CD4-positive, alpha-beta memory T cell (primary cell): Measurements from ENCODE around the gene CEP55. TPM values are rescaled to one million over a fixed set of nuclear protein-coding genes. Genes with fewer than 3 reads are reported as not detected.

Experiments used
- CTCF ChIA-PET: fragments of 350-600 bp; sonication (Branson Sonifier 250); formaldehyde crosslinking; loops from one replicate; lab custom pipeline; 2021; ENCODE audit warnings: inconsistent platforms; ENCODE audit not compliant: partially characterized antibody; lab: Charles Lee
- POLR2A ChIA-PET: fragments of 350-600 bp; sonication (Branson Sonifier 250); formaldehyde crosslinking; loops from one replicate; lab custom pipeline; 2021; ENCODE audit not compliant: partially characterized antibody; lab: Charles Lee
- DNase-seq, 5 donors: peaks; one replicate each; pipeline versions ENCODE4 v3.0.0 to v3.0.0-alpha.2; 2020 to 2022; ENCODE audit warnings: mixed read lengths in 1 of 5
- H3K27ac ChIP-seq: one replicate; pipeline ENCODE4 v1.7.0; 2013; ENCODE audit warnings: low read depth, low read length
- H3K27me3 ChIP-seq: 2 replicates; pipeline ENCODE4 v1.7.0; 2013; ENCODE audit warnings: mild to moderate bottlenecking, low read length, moderate library complexity; ENCODE audit not compliant: insufficient read depth
- H3K36me3 ChIP-seq: 2 replicates; pipeline ENCODE4 v1.7.0; 2013; ENCODE audit warnings: mild to moderate bottlenecking, low read length, moderate library complexity; ENCODE audit not compliant: insufficient read depth
- H3K4me1 ChIP-seq: 2 replicates; pipeline ENCODE4 v1.7.0; 2013; ENCODE audit warnings: mild to moderate bottlenecking, low read length, moderate library complexity; ENCODE audit not compliant: insufficient read depth
- H3K4me3 ChIP-seq, 2 donors: one replicate each; pipeline ENCODE4 v1.7.0; 2013; ENCODE audit warnings: low read length in 2 of 2, mild to moderate bottlenecking in 1 of 2
- H3K9me3 ChIP-seq, 2 donors: one replicate each; pipeline ENCODE4 v1.7.0; 2013; ENCODE audit warnings: low read length in 2 of 2, control low read depth in 1 of 2; ENCODE audit not compliant: control insufficient read depth in 1 of 2
- H3K27ac Mint-ChIP-seq, 7 donors: one replicate each; pipeline ENCODE4 v1.8.0; 2020 to 2021; ENCODE audit warnings: mixed read lengths in 7 of 7, mild to moderate bottlenecking in 6 of 7, inconsistent platforms in 3 of 7, moderate library complexity in 3 of 7
- H3K27me3 Mint-ChIP-seq, 2 donors: one replicate each; pipeline ENCODE4 v1.8.0; 2020 to 2021; ENCODE audit warnings: mixed read lengths in 2 of 2
- H3K36me3 Mint-ChIP-seq, 2 donors: one replicate each; pipeline ENCODE4 v1.8.0; 2020 to 2021; ENCODE audit warnings: mixed read lengths in 2 of 2, inconsistent platforms in 1 of 2, mild to moderate bottlenecking in 1 of 2
- H3K4me1 Mint-ChIP-seq, 4 donors: one replicate each; pipeline ENCODE4 v1.8.0; 2020 to 2021; ENCODE audit warnings: mixed read lengths in 4 of 4, mild to moderate bottlenecking in 1 of 4
- H3K4me3 Mint-ChIP-seq, 8 donors: one replicate each; pipeline ENCODE4 v1.8.0; 2020 to 2021; ENCODE audit warnings: mixed read lengths in 8 of 8, mild to moderate bottlenecking in 7 of 8, moderate library complexity in 6 of 8, inconsistent platforms in 3 of 8
- H3K9me3 Mint-ChIP-seq, 8 donors: one replicate each; pipeline ENCODE4 v1.8.0; 2020 to 2021; ENCODE audit warnings: mixed read lengths in 8 of 8, mild to moderate bottlenecking in 5 of 8, inconsistent platforms in 3 of 8, moderate library complexity in 1 of 8
- intact Hi-C: fragments of 100-400 bp; cut with micrococcal nuclease; formaldehyde crosslinking; loops from one replicate; pipeline ENCODE4 v1.15.1; 2023
- polyA plus RNA-seq, 2 donors: library from polyadenylated mRNA; unstranded; fragments of 300-500 nt; fragmentation: Illumina TruSeq; gene quantifications; one replicate each; pipeline ENCODE4 v1.2.3, GENCODE V29; 2021
- total RNA-seq, 2 experiments: library from RNA; stranded (reverse); gene quantifications; one replicate each; pipeline ENCODE4 v1.2.3, GENCODE V29; 2021

Gene CEP55
- total and polyA plus RNA-seq, 4 experiments from 2014 or later = 0.17 to 0.69 (median 0.33) TPM

GRCh38 chr10:93469454-93469853, 27.0 kb upstream of the CEP55 start:
- H3K36me3 Mint-ChIP-seq = no peaks in the 10 kb centered on the region
- peaks cover 0 to under 1% (median 0%) of the 10 kb centered on the region in 4 donors for H3K4me1 Mint-ChIP-seq
- H3K27me3 Mint-ChIP-seq = no peaks in the 10 kb centered on the region
- DNase-seq = no peak
- no peak overlapping the region for H3K4me3 Mint-ChIP-seq
- Histone ChIP-seq H3K9me3 (no peaks in the 10 kb centered on the region), H3K36me3 (no peaks in the 10 kb centered on the region), H3K27ac (no peak overlapping the region), H3K4me3 (no peak overlapping the region), H3K27me3 (no peaks in the 10 kb centered on the region), H3K4me1 (no peaks in the 10 kb centered on the region)
- POLR2A ChIA-PET = no interaction called here
- CTCF ChIA-PET = no interaction called here
- H3K9me3 Mint-ChIP-seq = peaks cover 0 to 2% (median 0%) of the 10 kb centered on the region in 8 donors
- H3K27ac Mint-ChIP-seq = no peak overlapping the region
- intact Hi-C loops = no loop called here

GRCh38 chr10:93471110-93471651, 25.2 kb upstream of the CEP55 start:
- H3K4me3 Mint-ChIP-seq = no peak overlapping the region
- Histone ChIP-seq H3K36me3 (no peaks in the 10 kb centered on the region), H3K4me3 (no peak overlapping the region), H3K27ac (no peak overlapping the region), H3K27me3 (no peaks in the 10 kb centered on the region), H3K4me1 (no peaks in the 10 kb centered on the region), H3K9me3 (no peaks in the 10 kb centered on the region)
- H3K36me3 Mint-ChIP-seq = no peaks in the 10 kb centered on the region
- ChIA-PET CTCF (interaction anchor here (0.6 to 22.9 kb wide), 6 partner anchors 11 to 1568 kb away, joined by 3 to 726 read pairs (median 4); partner anchors contain the start of gene MYOF), POLR2A (no interaction called here)
- H3K4me1 Mint-ChIP-seq = no peaks in the 10 kb centered on the region
- peaks cover 0 to 2% (median 0%) of the 10 kb centered on the region in 8 donors for H3K9me3 Mint-ChIP-seq
- no peaks in the 10 kb centered on the region for H3K27me3 Mint-ChIP-seq
- DNase-seq = no peak
- H3K27ac Mint-ChIP-seq = no peak overlapping the region
- intact Hi-C loops = no loop called here

GRCh38 chr10:93473161-93473560, 23.3 kb upstream of the CEP55 start:
- Histone ChIP-seq H3K27ac (no peak overlapping the region), H3K4me1 (no peaks in the 10 kb centered on the region), H3K4me3 (no peak overlapping the region), H3K9me3 (no peaks in the 10 kb centered on the region), H3K36me3 (no peaks in the 10 kb centered on the region), H3K27me3 (no peaks in the 10 kb centered on the region)
- CTCF ChIA-PET = interaction anchor here (1.3 to 22.9 kb wide), 2 partner anchors 9 to 92 kb away, joined by 4 to 726 read pairs; partner anchors contain the start of gene MYOF
- POLR2A ChIA-PET = no interaction called here
- H3K9me3 Mint-ChIP-seq = peaks cover 0 to 2% (median 0%) of the 10 kb centered on the region in 8 donors
- no peaks in the 10 kb centered on the region for H3K4me1 Mint-ChIP-seq
- H3K36me3 Mint-ChIP-seq = no peaks in the 10 kb centered on the region
- intact Hi-C loops = no loop called here
- DNase-seq = no peak
- peaks cover 0 to 2% of the 10 kb centered on the region in 2 donors for H3K27me3 Mint-ChIP-seq
- no peak overlapping the region for H3K4me3 Mint-ChIP-seq
- H3K27ac Mint-ChIP-seq = peak overlapping the region in 1 of 7 donors; percentile 35

DNA sequence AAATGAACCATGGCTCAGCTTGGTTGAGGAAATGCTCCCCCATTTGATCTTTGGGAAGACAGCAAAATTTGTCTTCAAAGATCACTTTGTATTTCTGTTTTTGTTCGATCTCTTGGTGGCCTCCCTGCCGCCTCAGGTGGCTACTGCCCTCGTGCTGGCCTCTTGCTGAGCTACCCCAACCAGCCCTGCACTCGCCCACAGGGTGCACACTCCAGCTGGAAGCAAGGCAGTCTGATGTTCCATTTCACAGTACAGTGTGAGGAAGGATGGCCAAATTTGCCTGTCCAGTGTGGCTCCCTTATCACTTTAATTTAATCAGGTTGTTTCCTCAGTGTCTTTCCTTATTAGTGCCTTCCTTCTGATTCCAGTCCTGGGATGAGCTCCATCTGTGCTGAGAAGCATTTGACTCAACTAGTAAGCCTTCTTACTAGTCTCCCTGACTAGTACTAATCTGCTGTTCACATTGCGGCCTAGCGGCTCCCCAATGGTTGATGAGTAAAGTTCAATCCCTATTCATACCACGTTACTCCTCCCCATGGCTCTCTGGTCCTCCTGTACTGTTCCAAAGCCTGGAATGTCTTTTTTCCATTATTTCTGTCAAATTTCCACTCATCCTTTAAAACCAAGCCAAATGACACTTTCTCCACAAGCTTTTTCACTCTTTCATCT, 22.5 kb upstream of the CEP55 start:
- POLR2A ChIA-PET = no interaction called here
- Histone ChIP-seq H3K4me3 (no peak overlapping the region), H3K36me3 (no peaks in the 10 kb centered on the region), H3K27ac (no peak overlapping the region), H3K4me1 (no peaks in the 10 kb centered on the region), H3K9me3 (no peaks in the 10 kb centered on the region), H3K27me3 (no peaks in the 10 kb centered on the region)
- no peaks in the 10 kb centered on the region for H3K4me1 Mint-ChIP-seq
- no peak overlapping the region for H3K4me3 Mint-ChIP-seq
- peaks cover 0 to 2% of the 10 kb centered on the region in 2 donors for H3K27me3 Mint-ChIP-seq
- CTCF ChIA-PET = interaction anchor here (0.6 to 22.9 kb wide), 4 partner anchors 8 to 105 kb away, joined by 3 to 726 read pairs (median 4); partner anchors contain the start of gene MYOF
- DNase-seq = no peak
- intact Hi-C loops = no loop called here
- peak overlapping the region in 1 of 7 donors; percentile 1 for H3K27ac Mint-ChIP-seq
- no peaks in the 10 kb centered on the region for H3K9me3 Mint-ChIP-seq
- no peaks in the 10 kb centered on the region for H3K36me3 Mint-ChIP-seq

GRCh38 chr10:93475227-93475626, 21.2 kb upstream of the CEP55 start:
- Mint-ChIP-seq H3K4me1 (no peaks in the 10 kb centered on the region), H3K9me3 (no peaks in the 10 kb centered on the region), H3K27ac (no peak overlapping the region), H3K27me3 (peaks cover 2% of the 10 kb centered on the region in 2 donors), H3K4me3 (no peak overlapping the region), H3K36me3 (no peaks in the 10 kb centered on the region)
- no peak for DNase-seq
- Histone ChIP-seq H3K36me3 (no peaks in the 10 kb centered on the region), H3K27me3 (no peaks in the 10 kb centered on the region), H3K4me1 (no peaks in the 10 kb centered on the region), H3K4me3 (no peak overlapping the region), H3K27ac (no peak overlapping the region), H3K9me3 (no peaks in the 10 kb centered on the region)
- CTCF ChIA-PET = interaction anchor here (1.3 to 22.9 kb wide), 2 partner anchors 11 to 94 kb away, joined by 3 to 726 read pairs; no protein-coding TSS in a partner anchor
- intact Hi-C loops = no loop called here
- POLR2A ChIA-PET = no interaction called here

GRCh38 chr10:93475871-93476270, 20.5 kb upstream of the CEP55 start:
- H3K9me3 ChIP-seq = no peaks in the 10 kb centered on the region
- H3K9me3 Mint-ChIP-seq = no peaks in the 10 kb centered on the region
- no peak overlapping the region for H3K4me3 ChIP-seq
- no peaks in the 10 kb centered on the region for H3K36me3 Mint-ChIP-seq
- no peaks in the 10 kb centered on the region for H3K36me3 ChIP-seq
- H3K4me3 Mint-ChIP-seq = no peak overlapping the region
- DNase-seq = no peak
- no peaks in the 10 kb centered on the region for H3K27me3 ChIP-seq
- no peak overlapping the region for H3K27ac Mint-ChIP-seq
- peaks cover 2 to 3% of the 10 kb centered on the region in 2 donors for H3K27me3 Mint-ChIP-seq
- H3K27ac ChIP-seq = no peak overlapping the region
- intact Hi-C loops = no loop called here
- no peaks in the 10 kb centered on the region for H3K4me1 ChIP-seq
- no peaks in the 10 kb centered on the region for H3K4me1 Mint-ChIP-seq
- ChIA-PET POLR2A (interaction anchor here (1.2 kb wide), 1 partner anchor 96 kb away, joined by 3 read pairs; no protein-coding TSS in a partner anchor), CTCF (interaction anchor here (0.7 to 22.9 kb wide), 3 partner anchors 13 to 94 kb away, joined by 3 to 726 read pairs (median 4); no protein-coding TSS in a partner anchor)

GRCh38 chr10:93476756-93477155, 19.7 kb upstream of the CEP55 start:
- Histone ChIP-seq H3K36me3 (no peaks in the 10 kb centered on the region), H3K27me3 (peaks cover 2% of the 10 kb centered on the region), H3K9me3 (no peaks in the 10 kb centered on the region), H3K4me1 (peaks cover 2% of the 10 kb centered on the region), H3K4me3 (no peak overlapping the region), H3K27ac (no peak overlapping the region)
- intact Hi-C loops = no loop called here
- ChIA-PET POLR2A (interaction anchor here (1.2 kb wide), 1 partner anchor 97 kb away, joined by 3 read pairs; no protein-coding TSS in a partner anchor), CTCF (interaction anchor here (1.3 to 22.9 kb wide), 2 partner anchors 34 to 95 kb away, joined by 4 to 726 read pairs; no protein-coding TSS in a partner anchor)
- Mint-ChIP-seq H3K4me1 (peaks cover 0 to 1% (median under 1%) of the 10 kb centered on the region in 4 donors), H3K4me3 (no peak overlapping the region), H3K27me3 (peaks cover 10% of the 10 kb centered on the region in 2 donors), H3K27ac (no peak overlapping the region), H3K9me3 (no peaks in the 10 kb centered on the region), H3K36me3 (no peaks in the 10 kb centered on the region)
- DNase-seq = no peak
